HepG2 (cell line): ENCODE data around the gene NDUFV1. TPM values are rescaled to one million over a fixed set of nuclear protein-coding genes. Genes with fewer than 3 reads are reported as not detected.

Experiments used
- FOXK2 ChIP-seq: fragments of 450-650 bp; IDR thresholded peaks from 2 replicates; pipeline ENCODE4 v1.6.1; 2016
- KMT2B ChIP-seq: IDR thresholded peaks from 2 replicates; pipeline ENCODE4 v1.6.1; 2016; ENCODE audit warnings: missing genetic modification reagents, missing compliant biosample characterization
- PBX3 ChIP-seq: sonication (generic); formaldehyde crosslinking; IDR thresholded peaks from 2 replicates; pipeline ENCODE4 v1.8.1; 2023; ENCODE audit warnings: missing genetic modification reagents, inconsistent platforms, borderline replicate concordance
- RERE ChIP-seq: IDR thresholded peaks from 2 replicates; pipeline ENCODE4 v1.6.1; 2016; ENCODE audit warnings: low read depth, missing genetic modification reagents, missing compliant biosample characterization
- UBTF ChIP-seq: sonication (generic); formaldehyde crosslinking; IDR thresholded peaks from 2 replicates; pipeline ENCODE4 v1.4.0; 2020; ENCODE audit warnings: mild to moderate bottlenecking, missing genetic modification reagents
- ZNF460 ChIP-seq: sonication (generic); formaldehyde crosslinking; IDR thresholded peaks from 2 replicates; pipeline ENCODE4 v1.5.1; 2020; ENCODE audit warnings: missing genetic modification reagents, mild to moderate bottlenecking, borderline replicate concordance
- polyA plus RNA-seq, 8 experiments: library from polyadenylated mRNA; depleted of rRNA in 3 of 8; stranded (reverse) in 7 of 8; unstranded in 1 of 8; fragments of >200 nt; fragmentation: Illumina TruSeq in 4 of 8; extraction: Trizol in 4 of 8; gene quantifications; 2 replicates each; pipeline versions ENCODE4 v1.2.1 to v1.2.3, GENCODE V29; 2011 to 2016; ENCODE audit warnings: low read depth in 4 of 8, missing spikeins in 1 of 8, mixed read lengths in 1 of 8; ENCODE audit not compliant: insufficient read depth in 1 of 8
- total RNA-seq, 5 experiments: library from RNA; depleted of rRNA; stranded (reverse); fragments of >200 nt; fragmentation: Illumina TruSeq; extraction: Trizol; gene quantifications; 2 replicates each; pipeline ENCODE4 v1.2.3, GENCODE V29; 2016; ENCODE audit warnings: low read depth in 1 of 5
- TF ChIP-seq, protein P1 (sequence below), 2 experiments: sonication (generic) in 1 of 2; formaldehyde crosslinking in 1 of 2; IDR thresholded peaks; 2 replicates each; pipeline versions ENCODE4 v1.4.0 to v1.6.1; 2016 to 2020; ENCODE audit warnings: borderline replicate concordance in 1 of 2, low read depth in 1 of 2, mild to moderate bottlenecking in 1 of 2, missing genetic modification reagents in 1 of 2
- TF ChIP-seq, protein P2 (sequence below): sonication (generic); formaldehyde crosslinking; IDR thresholded peaks from 2 replicates; pipeline ENCODE4 v1.4.0; 2020; ENCODE audit warnings: missing genetic modification reagents, mild to moderate bottlenecking, borderline replicate concordance

NDUFV1 gene
- total and polyA plus RNA-seq, 2 of the 13 experiments (the other 11 are each of a cell fraction or from before 2014, with no cell fraction given): 88.9 to 137 TPM

DNA sequence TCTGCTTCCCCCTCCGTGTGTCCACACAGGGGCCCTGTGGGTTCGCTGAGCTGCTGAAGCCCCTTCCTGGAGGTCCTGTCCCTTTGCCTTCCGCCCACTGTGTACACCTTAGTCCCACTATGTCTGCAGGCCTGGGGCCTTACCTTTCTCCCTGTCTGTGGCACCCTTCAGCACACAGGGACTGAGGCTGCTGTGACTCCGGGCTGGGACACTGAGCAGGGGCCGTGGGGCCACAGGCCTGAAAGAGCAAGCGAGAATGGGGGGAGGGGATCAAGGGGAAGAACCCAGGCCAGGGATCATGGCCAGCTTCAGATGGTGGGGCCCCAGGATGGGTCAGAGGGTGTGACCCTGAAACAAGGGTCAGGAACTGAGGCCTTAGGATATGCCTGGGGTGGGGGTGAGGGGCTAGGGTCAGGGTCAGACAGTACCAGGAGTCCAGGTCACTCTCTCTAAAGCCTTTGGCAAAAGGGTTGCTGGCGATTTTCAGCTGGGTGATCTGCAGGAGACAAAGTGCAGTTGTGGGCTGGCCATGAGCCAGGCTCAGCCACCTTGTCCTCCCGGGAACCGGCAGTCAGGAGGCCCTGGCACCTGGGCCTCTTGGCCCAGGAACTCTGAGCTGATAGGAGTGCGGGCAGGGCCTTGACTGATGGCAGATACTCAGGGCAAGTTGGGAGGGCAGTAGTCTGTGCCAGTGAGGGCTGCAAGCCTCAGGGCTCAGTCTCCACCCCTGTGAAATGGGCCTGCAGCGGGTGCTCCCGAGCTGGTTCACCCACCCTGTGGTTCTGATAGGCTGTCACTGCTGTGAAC is 25.6 kb downstream of the NDUFV1 start (continued):
- TF ChIP-seq RERE (CRISPR knock-in tag) (no peak), KMT2B (CRISPR knock-in tag) (no peak), PBX3 (CRISPR knock-in tag) (no peak), UBTF (CRISPR knock-in tag) (peak; percentile 62; the same call in 1 of the 2 replicates), FOXK2 (no peak), ZNF460 (CRISPR knock-in tag) (no peak)
- TF ChIP-seq, protein P1, sequence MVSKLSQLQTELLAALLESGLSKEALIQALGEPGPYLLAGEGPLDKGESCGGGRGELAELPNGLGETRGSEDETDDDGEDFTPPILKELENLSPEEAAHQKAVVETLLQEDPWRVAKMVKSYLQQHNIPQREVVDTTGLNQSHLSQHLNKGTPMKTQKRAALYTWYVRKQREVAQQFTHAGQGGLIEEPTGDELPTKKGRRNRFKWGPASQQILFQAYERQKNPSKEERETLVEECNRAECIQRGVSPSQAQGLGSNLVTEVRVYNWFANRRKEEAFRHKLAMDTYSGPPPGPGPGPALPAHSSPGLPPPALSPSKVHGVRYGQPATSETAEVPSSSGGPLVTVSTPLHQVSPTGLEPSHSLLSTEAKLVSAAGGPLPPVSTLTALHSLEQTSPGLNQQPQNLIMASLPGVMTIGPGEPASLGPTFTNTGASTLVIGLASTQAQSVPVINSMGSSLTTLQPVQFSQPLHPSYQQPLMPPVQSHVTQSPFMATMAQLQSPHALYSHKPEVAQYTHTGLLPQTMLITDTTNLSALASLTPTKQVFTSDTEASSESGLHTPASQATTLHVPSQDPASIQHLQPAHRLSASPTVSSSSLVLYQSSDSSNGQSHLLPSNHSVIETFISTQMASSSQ (IDR thresholded peaks at IDR 0.05; ENCODE audit: low read depth): no peak
- TF ChIP-seq, protein P1 (CRISPR knock-in tag; IDR thresholded peaks at IDR 0.05; ENCODE audit: borderline replicate concordance): peak; percentile 17; the same call in 1 of the 2 replicates
- TF ChIP-seq, protein P2, sequence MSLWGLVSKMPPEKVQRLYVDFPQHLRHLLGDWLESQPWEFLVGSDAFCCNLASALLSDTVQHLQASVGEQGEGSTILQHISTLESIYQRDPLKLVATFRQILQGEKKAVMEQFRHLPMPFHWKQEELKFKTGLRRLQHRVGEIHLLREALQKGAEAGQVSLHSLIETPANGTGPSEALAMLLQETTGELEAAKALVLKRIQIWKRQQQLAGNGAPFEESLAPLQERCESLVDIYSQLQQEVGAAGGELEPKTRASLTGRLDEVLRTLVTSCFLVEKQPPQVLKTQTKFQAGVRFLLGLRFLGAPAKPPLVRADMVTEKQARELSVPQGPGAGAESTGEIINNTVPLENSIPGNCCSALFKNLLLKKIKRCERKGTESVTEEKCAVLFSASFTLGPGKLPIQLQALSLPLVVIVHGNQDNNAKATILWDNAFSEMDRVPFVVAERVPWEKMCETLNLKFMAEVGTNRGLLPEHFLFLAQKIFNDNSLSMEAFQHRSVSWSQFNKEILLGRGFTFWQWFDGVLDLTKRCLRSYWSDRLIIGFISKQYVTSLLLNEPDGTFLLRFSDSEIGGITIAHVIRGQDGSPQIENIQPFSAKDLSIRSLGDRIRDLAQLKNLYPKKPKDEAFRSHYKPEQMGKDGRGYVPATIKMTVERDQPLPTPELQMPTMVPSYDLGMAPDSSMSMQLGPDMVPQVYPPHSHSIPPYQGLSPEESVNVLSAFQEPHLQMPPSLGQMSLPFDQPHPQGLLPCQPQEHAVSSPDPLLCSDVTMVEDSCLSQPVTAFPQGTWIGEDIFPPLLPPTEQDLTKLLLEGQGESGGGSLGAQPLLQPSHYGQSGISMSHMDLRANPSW (CRISPR knock-in tag): no peak
